Bronchial epithelial cell (primary cell): ENCODE measurements around the gene CD69. TPM values are rescaled to one million over a fixed set of nuclear protein-coding genes. Genes with fewer than 3 reads are reported as not detected.

Experiments
- total RNA-seq: library from RNA; depleted of rRNA; stranded (reverse); fragments of >200 nt; gene quantifications from 2 replicates; pipeline ENCODE4 v1.2.1, GENCODE V29; 2014

Gene CD69
- total RNA-seq, 1 donor from 2014 or later: not detected

Other genes starting within 250 kb of the CD69 start
- gene KLRB1, start 153.0 kb downstream of the CD69 start, total RNA-seq: not detected in 2 replicates
- 1.9 and 2.6 TPM in 2 replicates for gene CLEC2D, start 91.2 kb downstream of the CD69 start, total RNA-seq
- not detected in 2 replicates for gene CLECL1, start 27.8 kb downstream of the CD69 start, total RNA-seq
- 0.13 TPM in 1 of 2 replicates, not detected in the other for gene KLRF1, start 66.6 kb upstream of the CD69 start, total RNA-seq
- gene CLEC2B, start 108.5 kb upstream of the CD69 start, total RNA-seq: 0.77 and 3.9 TPM in 2 replicates
- not detected in 2 replicates for gene KLRF2, start 120.6 kb upstream of the CD69 start, total RNA-seq
- not detected in 2 replicates for gene CLEC2A, start 171.5 kb upstream of the CD69 start, total RNA-seq
- not detected in 2 replicates for gene CLEC12A, start 210.5 kb upstream of the CD69 start, total RNA-seq
- gene CLEC1B, start 238.2 kb upstream of the CD69 start, total RNA-seq: not detected in 2 replicates
- gene CLEC12B, start 249.7 kb upstream of the CD69 start, total RNA-seq: not detected in 2 replicates